Measurements from ENCODE around the gene FSTL4.

Gene FSTL4

GRCh38 chr5:133235696-133236426 is 376.5 kb downstream of the FSTL4 start:
- H3K9me3 ChIP-seq, result 0 out of 2 replicates have a peak, but pooled peaks cover 4% of the 10 kb centered on the region
- no peak overlapping the region for H3K4me2 ChIP-seq
- H4K20me1 ChIP-seq, result no peaks in the 10 kb centered on the region
- no peak for TF ChIP-seq Cebpa-rat (IDR thresholded peaks at IDR 0.05)
- no peak overlapping the region for H3K27ac ChIP-seq
- peaks cover 47% of the 10 kb centered on the region for H3K4me1 ChIP-seq
- no peak overlapping the region for H3K9ac ChIP-seq
- no peaks in the 10 kb centered on the region for H3K27me3 ChIP-seq
- H3K4me3 ChIP-seq, result no peak overlapping the region
- no peaks in the 10 kb centered on the region for H3K36me3 ChIP-seq

DNA sequence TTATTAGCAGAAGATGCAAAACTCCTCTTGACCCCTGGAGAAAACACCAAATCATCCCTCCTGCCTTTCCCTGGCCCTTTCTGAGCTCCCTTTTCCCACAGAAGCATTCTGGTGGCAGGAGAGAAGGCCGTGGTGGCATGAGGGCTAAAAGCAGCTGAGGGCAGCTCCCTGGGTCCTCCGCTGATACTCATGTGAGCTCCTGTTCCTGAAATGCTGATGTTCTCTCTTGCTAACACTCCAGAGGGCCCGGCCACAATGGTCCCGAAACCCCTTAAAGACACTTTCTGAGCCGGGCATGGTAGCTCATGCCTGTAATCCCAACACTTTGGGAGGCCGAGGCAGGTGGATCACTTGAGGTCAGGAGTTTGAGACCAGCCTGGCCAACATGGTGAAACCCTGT is 377.4 kb downstream of the FSTL4 start:
- TF ChIP-seq Cebpa-rat (IDR thresholded peaks at IDR 0.05), result no peak
- Histone ChIP-seq H3K27ac (no peak overlapping the region), H3K4me1 (peaks cover 38% of the 10 kb centered on the region), H3K4me2 (no peak overlapping the region), H3K36me3 (no peaks in the 10 kb centered on the region), H3K9ac (no peak overlapping the region), H3K27me3 (no peaks in the 10 kb centered on the region), H4K20me1 (no peaks in the 10 kb centered on the region), H3K4me3 (no peak overlapping the region), H3K9me3 (0 out of 2 replicates have a peak, but pooled peaks cover 3% of the 10 kb centered on the region)

GRCh38 chr5:133234273-133234672 is 378.1 kb downstream of the FSTL4 start:
- Histone ChIP-seq H3K4me2 (peak overlapping the region; percentile 53), H3K4me3 (no peak overlapping the region), H4K20me1 (no peaks in the 10 kb centered on the region), H3K27me3 (no peaks in the 10 kb centered on the region), H3K27ac (no peak overlapping the region), H3K9me3 (no peaks in the 10 kb centered on the region), H3K36me3 (no peaks in the 10 kb centered on the region), H3K9ac (no peak overlapping the region), H3K4me1 (peaks cover 35% of the 10 kb centered on the region)
- TF ChIP-seq Cebpa-rat (IDR thresholded peaks at IDR 0.05), result no peak

DNA sequence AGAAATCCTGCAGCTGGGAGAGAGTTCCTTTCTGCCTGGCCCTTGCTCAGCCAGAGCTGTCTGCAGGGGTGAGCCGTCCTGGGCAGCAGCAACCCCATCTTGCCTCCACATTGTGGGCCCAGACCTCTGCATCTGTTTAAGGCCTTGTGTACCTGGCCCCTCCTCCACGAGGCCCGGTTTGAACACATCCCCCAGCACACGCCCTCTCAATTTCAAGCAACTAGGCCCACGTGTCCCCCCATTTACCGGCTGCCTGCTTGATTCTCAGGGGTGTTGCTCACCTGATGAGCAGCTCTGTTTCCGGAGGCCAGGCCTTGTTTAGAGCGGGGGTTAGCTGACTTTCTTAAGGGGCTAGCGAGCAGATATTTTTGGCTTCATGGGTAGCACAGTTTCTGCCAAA is 378.7 kb downstream of the FSTL4 start:
- Histone ChIP-seq H4K20me1 (no peaks in the 10 kb centered on the region), H3K27ac (no peak overlapping the region), H3K9me3 (no peaks in the 10 kb centered on the region), H3K36me3 (no peaks in the 10 kb centered on the region), H3K4me2 (peak overlapping the region; percentile 53), H3K9ac (no peak overlapping the region), H3K4me3 (no peak overlapping the region), H3K27me3 (no peaks in the 10 kb centered on the region), H3K4me1 (peaks cover 35% of the 10 kb centered on the region)
- no peak for TF ChIP-seq Cebpa-rat (IDR thresholded peaks at IDR 0.05)

- H3K9ac ChIP-seq, result no peak overlapping the region
- no peaks in the 10 kb centered on the region for H3K27me3 ChIP-seq
- no peak for TF ChIP-seq Cebpa-rat (IDR thresholded peaks at IDR 0.05)
- no peak overlapping the region for H3K27ac ChIP-seq
- peaks cover 35% of the 10 kb centered on the region for H3K4me1 ChIP-seq
- no peak overlapping the region for H3K4me2 ChIP-seq
- H3K4me3 ChIP-seq, result no peak overlapping the region
- no peaks in the 10 kb centered on the region for H3K36me3 ChIP-seq
- H4K20me1 ChIP-seq, result no peaks in the 10 kb centered on the region
- no peaks in the 10 kb centered on the region for H3K9me3 ChIP-seq
These were observed 379.4 kb downstream of the FSTL4 start for GRCh38 chr5:133232911-133233310.

DNA sequence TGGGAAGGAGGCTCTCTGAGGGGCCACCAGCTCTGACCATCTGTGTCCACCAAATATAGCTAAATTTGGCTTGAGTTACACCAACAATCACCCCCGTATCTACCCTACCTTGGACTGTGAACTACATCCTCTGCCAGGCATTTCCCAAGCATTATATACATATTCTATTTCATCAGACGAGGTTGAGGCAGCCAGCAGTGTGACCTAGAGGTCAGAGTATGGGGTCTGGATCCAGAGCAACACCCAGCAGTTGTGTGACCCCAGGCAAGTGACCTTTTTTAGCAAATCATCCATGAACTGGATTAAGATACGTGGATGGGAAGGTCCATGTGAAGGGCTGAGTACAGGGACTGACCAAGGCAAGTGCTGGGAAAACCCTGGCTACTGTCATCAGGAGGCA is 379.9 kb downstream of the FSTL4 start:
- Histone ChIP-seq H4K20me1 (no peaks in the 10 kb centered on the region), H3K4me3 (no peak overlapping the region), H3K4me1 (peaks cover 31% of the 10 kb centered on the region), H3K9me3 (no peaks in the 10 kb centered on the region), H3K9ac (no peak overlapping the region), H3K4me2 (no peak overlapping the region), H3K27ac (no peak overlapping the region), H3K36me3 (no peaks in the 10 kb centered on the region), H3K27me3 (no peaks in the 10 kb centered on the region)
- no peak for TF ChIP-seq Cebpa-rat (IDR thresholded peaks at IDR 0.05)

GRCh38 chr5:133232011-133232410 is 380.3 kb downstream of the FSTL4 start:
- Histone ChIP-seq H3K36me3 (no peaks in the 10 kb centered on the region), H3K27me3 (no peaks in the 10 kb centered on the region), H4K20me1 (no peaks in the 10 kb centered on the region), H3K4me2 (no peak overlapping the region), H3K27ac (no peak overlapping the region), H3K9ac (no peak overlapping the region), H3K9me3 (no peaks in the 10 kb centered on the region), H3K4me3 (no peak overlapping the region), H3K4me1 (peaks cover 28% of the 10 kb centered on the region)
- TF ChIP-seq Cebpa-rat (IDR thresholded peaks at IDR 0.05), result no peak

DNA sequence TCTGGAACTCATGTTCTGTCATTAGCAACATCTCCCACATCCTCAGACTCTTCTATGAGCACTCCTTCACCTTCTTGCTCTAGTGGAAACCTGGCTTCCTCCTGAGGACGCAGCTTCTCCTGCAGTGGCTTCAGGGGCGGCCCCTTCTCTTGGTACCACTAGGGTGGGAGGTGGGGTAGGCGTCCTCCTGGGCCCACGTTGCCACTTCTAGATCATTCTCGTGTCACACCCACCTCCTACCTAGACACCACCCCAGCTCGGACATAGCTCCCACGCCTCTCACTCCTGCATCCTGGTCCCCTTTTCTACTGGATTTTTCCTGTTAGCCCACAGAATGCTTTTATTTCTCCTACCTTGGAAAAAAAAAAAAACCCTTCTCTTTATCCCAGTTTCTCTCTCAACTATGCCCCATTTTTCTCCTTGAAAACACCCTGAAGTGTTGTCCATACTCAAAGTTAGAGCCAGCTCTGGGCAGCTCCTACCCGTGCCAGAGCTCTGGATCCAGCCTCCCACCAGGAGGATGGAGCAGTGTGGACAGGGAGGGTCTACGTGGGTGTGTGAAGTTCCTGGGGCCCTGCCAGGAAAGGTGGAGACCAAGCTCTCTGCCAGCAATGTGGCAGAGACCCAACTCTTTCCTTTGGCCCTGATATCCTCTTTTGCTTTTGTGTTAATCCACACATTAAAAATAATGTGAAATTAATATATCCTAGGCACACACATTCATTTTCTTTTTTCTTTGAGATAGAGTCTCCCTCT is 381.3 kb downstream of the FSTL4 start:
- no peaks in the 10 kb centered on the region for H3K27me3 ChIP-seq
- no peaks in the 10 kb centered on the region for H3K9me3 ChIP-seq
- no peaks in the 10 kb centered on the region for H3K36me3 ChIP-seq
- no peak overlapping the region for H3K4me3 ChIP-seq
- no peak overlapping the region for H3K9ac ChIP-seq
- H4K20me1 ChIP-seq, result no peaks in the 10 kb centered on the region
- H3K4me2 ChIP-seq, result no peak overlapping the region
- no peak for TF ChIP-seq Cebpa-rat (IDR thresholded peaks at IDR 0.05)
- H3K27ac ChIP-seq, result no peak overlapping the region
- peaks cover 19% of the 10 kb centered on the region for H3K4me1 ChIP-seq

GRCh38 chr5:133229931-133230664 is 382.2 kb downstream of the FSTL4 start:
- Histone ChIP-seq H3K4me2 (no peak overlapping the region), H3K9me3 (no peaks in the 10 kb centered on the region), H3K27ac (no peak overlapping the region), H3K9ac (no peak overlapping the region), H3K36me3 (no peaks in the 10 kb centered on the region), H3K4me1 (peaks cover 17% of the 10 kb centered on the region), H4K20me1 (no peaks in the 10 kb centered on the region), H3K27me3 (no peaks in the 10 kb centered on the region), H3K4me3 (no peak overlapping the region)
- no peak for TF ChIP-seq Cebpa-rat (IDR thresholded peaks at IDR 0.05)

- Histone ChIP-seq H3K4me1 (peaks cover 12% of the 10 kb centered on the region), H3K9ac (no peak overlapping the region), H3K36me3 (no peaks in the 10 kb centered on the region), H3K27me3 (no peaks in the 10 kb centered on the region), H3K27ac (no peak overlapping the region), H3K4me2 (no peak overlapping the region), H3K4me3 (no peak overlapping the region), H4K20me1 (no peaks in the 10 kb centered on the region), H3K9me3 (no peaks in the 10 kb centered on the region)
- TF ChIP-seq Cebpa-rat (IDR thresholded peaks at IDR 0.05), result no peak
These were observed 384.0 kb downstream of the FSTL4 start for GRCh38 chr5:133228316-133228715.
